ENCODE results near the gene AGAP2.
A peak's percentile ranks its signal among the peaks of the same experiment; 100 is the strongest.
"Not testable (repeated sequence)": the region's sequence is repeated elsewhere in the genome, so short reads cannot be mapped to it uniquely, and the experiment has no call there.

The AGAP2 gene

DNA sequence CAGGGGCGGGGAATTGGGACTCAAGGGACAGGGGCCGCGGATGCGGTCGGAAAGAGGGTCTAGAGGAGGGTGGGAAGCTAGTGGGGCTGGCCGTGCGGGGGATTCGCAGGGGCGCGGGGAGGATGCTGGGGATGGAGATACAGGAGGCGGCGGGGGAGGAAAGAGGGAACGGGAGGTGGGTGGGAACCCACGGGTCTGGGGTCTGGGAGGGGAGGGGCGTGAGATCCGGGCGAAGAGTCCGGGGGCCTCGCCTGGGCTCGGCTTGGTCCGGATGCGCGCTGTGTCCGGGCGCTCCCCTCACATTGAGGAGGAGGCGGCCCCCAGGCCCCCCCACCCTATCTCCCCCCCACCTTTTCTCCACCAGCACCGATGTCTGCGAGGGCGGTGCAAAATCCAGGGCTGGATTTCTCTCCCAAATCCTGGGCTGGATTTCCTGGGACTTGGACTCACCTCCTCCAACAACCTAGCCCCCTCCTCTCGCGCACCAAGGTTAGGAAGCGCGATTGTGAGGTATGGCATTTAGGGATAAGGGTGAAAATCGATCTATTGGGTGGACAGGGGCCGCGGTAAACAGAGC is at the start of gene AGAP2:
TSS of gene AGAP2 (minus strand) at position 82 of the 577 bp plus-strand sequence. CDS start 496 bp downstream, outside the sequence.
- peak in 1 of 2 experiments; percentile 66 for DNase-seq

DNA sequence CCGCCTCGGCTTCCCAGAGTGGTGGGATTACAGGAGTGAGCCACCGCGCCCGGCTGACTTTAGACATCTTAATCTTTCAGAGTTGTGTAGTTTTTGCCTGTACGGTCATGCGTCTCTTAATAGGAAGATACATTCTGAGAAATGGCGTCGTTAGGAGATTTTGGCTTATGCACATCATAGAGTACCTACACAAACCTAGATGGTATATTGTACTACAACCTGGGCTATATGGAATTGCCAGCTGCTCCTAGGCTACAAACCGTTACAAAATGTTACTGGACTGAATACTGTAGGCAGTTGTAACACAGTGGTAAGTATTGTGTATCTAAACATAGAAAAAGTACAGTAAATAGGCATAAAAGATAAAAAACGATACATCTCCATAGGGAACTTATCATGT is 45.3 kb upstream of the AGAP2 start:
- DNase-seq, result no peak

DNA sequence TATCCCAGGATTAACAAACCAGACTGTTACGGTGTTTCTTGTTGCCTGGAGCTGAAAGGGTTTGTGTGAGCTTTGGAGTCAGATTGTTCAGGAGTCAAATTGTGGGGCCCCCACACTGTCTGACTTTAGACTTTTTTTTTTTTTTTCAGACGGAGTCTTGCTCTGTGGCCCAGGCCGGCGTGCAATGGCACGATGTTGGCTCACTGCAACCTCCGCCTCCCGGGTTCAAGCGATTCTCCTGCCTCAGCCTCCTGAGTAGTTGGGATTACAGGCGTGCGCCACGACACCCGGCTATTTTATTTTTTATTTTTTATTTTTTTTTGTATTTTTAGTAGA is 44.9 kb upstream of the AGAP2 start:
- DNase-seq, result no peak

DNA sequence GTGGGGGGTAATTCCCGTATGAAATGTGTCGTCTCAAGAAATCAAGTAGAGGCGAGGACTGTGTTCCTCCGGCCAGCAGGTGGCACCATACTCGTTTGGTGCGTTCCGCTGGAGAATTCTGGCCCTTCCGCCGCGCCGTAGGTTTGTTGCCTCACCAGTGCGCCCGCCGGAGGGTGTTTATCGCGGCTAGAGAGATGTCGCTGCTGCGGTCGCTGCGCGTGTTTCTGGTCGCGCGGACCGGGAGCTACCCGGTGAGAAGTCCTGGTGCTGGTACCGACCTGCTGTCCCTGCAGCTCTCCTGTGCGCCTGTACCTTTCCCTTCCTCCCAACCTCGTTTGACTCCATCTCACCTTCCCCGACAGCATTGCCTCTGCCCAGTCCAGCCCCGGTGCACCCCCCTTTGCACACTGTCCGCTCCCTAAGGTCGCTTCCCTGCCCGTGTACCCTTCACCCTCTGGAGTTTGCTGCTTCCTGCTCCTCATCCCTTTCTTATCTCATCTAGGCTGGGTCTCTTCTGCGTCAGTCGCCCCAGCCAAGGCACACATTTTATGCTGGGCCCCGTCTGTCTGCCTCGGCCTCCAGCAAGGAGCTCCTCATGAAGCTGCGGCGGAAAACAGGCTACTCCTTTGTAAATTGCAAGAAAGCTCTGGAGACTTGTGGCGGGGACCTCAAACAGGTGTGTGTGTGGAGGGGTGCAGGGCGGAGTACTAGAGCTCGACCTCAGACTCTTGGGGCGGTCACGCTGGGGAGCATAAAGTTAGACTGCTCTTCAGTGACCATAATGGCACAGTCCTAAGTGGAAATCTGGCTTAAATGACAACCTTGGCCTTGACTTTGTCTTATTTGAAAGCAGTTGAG is 44.3 kb upstream of the AGAP2 start, which contains the start of gene TSFM:
TSS of gene TSFM (plus strand) at position 180 of the 858 bp plus-strand sequence. CDS start at position 195, 15 bp downstream.
- DNase-seq, result peak; percentile 89 to 93

DNA sequence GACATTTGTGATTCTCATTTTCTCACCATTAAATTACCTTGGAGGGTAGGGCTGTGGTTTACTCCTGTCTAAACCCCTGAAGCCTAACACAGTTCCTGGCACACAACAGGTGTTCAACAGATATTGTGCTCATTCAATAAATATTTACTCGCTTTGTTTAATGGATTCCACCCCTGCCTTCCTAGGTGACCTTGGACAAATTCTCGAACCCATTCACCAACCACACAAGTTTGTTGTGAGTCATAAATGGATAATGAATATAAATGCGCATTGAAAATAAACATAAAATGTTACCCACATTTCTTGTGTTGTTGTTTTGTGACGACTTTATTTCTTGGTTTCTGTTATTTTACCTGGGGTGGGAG is 43.7 kb upstream of the AGAP2 start:
- DNase-seq, result no peak

DNA sequence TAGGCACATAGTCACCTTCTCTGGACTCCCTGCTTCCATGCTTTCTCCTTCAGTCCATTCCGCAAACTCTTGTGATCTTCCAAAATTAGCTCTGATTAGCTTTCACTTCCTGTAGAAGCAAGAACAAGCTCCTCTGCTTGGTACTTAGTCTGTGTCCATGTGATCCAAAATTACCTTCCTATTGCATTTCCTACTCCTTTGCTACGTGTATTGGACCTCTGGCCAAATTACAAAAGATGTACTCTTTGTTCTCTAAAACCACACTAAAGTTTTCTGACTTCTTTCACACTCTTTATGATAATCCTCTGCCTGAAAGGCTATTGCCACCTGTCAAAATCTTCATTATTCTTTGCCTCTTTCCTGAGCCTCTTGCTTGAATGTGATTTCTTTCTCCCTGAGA is 43.3 kb upstream of the AGAP2 start:
- no peak for DNase-seq

DNA sequence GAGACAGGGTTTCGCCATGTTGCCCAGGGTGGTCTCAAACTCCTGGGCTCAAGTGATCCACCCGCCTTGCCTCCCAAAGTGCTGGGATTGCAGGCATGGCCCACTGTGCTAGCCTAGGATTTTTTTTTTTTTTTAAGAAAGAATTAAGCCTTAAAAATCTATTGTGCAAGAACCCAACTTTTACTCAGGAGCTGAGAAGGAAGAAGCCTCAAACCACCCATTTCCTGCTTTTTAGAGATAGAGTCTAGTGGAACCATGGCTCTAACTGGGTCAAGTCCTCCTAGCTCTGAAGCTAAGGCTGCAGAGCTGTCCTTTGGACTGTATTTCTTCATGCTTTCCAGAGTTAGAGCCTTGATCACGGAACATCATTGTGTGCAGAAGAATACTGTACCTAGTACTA is 42.7 kb upstream of the AGAP2 start:
- no peak for DNase-seq

DNA sequence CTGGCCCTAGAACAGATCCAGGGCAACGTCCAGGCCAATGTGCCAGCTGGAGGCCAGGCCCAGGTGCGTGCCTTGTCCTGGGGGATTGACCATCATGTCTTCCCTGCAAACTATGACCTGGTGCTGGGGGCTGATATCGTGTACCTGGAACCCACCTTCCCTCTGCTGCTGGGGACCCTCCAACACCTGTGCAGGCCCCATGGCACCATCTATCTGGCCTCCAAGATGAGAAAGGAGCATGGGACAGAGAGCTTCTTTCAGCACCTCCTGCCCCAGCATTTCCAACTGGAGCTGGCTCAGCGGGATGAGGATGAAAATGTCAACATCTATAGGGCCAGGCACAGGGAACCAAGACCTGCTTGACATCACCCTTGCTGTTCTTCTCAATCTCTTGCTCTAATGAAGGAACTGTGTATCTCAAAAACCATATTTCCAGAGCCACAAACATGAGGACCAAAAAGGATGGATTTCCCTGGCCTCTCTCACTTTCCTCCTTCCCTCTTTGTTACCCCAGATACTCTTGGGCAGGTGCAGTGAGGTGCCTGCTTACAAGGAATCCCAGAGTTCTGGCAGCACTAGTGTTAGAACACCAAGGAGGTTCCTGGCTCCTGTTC is 41.8 kb upstream of the AGAP2 start:
- no peak for DNase-seq

DNA sequence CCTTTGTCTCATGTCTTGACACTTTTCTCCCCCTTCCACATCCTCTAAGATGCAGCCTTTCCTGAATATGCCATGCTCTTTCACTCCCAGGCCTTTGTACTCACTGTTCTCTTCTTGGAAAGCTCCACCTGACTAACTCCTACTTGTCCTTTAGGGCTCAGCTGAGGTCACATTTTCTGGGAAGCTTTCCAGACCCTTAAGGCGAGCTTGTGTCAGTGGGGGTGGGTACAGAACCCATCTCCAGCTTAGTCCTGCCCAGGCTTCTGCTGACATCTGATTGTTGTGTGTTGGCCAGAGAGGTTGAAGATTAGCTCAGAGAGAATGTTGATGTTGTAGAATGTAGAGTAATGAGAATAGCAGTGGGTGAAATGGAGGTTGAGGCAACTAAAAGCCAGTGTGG is 41.2 kb upstream of the AGAP2 start:
- DNase-seq, result no peak

DNA sequence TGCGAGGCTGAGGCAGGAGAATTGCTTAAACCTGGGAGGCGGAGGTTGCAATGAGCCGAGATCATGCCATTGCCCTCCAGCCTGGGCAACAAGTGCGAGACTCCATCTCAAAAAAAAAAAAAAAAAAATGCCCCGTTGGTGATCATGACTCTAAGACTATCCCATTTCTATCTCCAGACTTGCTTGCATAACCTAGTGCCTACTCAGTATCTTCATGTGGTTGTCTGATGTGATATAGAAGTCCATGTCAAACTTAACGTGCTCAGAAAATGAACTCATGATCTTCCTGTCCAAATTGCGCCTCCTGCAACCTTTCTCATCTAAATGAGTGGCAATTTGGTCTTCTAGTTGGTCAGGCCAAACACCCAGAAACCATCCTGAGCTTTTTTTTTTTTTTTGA is 39.4 kb upstream of the AGAP2 start:
- no peak for DNase-seq

DNA sequence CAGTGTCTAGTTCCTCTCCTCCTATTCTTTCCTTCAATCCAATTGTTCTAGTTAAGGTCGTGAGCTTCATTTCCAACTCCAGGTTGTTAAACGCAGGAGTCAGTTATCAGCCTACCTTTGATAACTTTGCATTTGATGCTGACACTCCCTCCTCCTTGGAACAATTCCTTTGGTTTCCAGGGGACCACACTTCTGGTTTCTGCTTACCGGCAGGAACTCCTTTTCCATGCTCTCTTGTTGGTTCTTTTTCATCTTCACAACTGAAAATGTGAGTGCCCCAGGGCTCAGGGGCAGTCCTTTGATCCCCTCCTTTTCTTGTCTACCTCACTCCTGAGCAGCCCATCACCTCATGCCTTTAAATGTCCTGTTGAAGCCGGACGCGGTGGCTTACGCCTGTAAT is 38.8 kb upstream of the AGAP2 start:
- no peak for DNase-seq

DNA sequence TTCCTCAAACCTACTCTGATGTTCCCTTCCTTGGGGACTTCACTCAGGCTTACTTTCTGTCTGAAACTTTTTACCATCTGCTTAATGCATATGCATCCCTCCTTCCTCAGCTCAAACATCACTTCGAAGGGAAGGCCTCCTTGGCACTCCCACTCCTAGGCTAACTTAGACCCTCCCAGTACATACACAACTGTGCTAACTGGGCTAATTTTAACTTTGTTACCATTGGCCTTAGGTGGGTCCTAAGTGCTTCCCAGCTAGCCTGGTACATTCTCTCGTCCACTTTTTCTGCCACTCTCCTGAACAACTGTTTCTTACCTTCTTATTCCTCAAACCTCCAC is 37.7 kb upstream of the AGAP2 start:
- no peak for DNase-seq

DNA sequence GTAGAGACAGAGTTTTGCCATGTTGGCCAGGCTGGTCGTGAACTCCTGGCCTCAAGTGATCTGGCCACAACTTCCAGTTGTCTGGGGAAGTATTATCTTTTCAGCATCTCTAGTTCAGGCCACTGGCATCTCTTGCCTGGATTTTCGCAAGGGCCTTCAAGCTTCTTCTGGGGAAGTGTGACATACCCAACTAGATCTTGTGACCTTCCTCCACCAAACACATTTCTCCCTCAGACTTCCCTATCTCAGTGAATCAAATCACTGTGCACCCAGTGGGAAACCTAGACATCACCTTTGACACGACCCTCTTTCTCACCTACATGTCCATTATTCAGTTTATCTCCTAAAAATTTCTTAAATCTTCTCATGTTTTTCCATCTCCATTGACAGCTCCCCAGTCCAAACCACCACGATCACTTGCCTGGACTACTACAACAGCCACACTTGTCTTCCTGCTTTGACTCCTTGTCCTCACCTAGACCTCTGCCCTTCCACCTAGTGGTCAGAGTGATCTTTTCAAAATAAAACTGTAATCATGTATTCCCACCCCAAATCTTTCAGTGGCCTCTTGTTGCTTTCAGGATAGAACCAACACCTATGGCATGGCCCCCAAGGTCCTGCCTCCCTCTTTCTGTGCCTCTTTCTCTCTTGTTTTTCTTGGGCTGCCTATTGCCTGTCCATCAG is 37.2 kb upstream of the AGAP2 start:
- no peak for DNase-seq

DNA sequence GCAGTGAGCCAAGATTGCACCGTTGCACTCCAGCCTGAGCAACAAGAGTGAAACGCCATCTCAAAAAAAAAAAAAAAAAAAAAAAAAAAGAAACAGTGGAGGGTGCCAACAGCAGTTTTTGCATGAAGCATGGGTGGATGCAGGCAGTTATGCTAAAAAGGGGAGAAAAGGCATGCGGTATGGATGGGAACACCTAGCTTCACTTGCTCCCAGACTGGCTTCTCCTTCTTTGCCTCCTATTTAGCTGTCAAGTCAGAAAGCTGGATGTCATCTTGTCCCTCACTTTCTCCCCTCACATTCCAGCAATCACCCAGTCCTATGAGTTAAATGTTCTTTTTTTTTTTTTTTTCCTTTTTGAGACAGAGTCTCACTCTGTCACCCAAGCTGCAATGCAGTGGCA is 36.5 kb upstream of the AGAP2 start:
- no peak for DNase-seq

DNA sequence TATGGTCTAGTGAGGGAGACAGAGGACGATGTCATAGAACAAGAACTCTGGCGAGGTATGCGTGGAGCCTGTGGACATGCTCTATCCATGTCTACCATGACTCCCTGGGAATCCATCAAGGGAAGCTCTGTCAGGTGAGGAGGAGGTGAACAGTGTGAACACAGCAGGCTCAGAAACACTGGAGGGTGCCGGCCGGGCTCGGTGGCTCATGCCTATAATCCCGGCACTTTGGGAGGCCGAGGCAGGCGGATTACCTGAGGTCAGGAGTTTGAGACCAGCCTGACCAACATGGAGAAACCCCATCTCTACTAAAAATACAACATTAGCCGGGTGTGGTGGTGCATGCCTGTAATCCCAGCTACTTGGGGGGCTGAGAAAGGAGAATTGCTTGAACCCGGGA is 36.1 kb upstream of the AGAP2 start:
- not testable (repeated sequence) for DNase-seq

DNA sequence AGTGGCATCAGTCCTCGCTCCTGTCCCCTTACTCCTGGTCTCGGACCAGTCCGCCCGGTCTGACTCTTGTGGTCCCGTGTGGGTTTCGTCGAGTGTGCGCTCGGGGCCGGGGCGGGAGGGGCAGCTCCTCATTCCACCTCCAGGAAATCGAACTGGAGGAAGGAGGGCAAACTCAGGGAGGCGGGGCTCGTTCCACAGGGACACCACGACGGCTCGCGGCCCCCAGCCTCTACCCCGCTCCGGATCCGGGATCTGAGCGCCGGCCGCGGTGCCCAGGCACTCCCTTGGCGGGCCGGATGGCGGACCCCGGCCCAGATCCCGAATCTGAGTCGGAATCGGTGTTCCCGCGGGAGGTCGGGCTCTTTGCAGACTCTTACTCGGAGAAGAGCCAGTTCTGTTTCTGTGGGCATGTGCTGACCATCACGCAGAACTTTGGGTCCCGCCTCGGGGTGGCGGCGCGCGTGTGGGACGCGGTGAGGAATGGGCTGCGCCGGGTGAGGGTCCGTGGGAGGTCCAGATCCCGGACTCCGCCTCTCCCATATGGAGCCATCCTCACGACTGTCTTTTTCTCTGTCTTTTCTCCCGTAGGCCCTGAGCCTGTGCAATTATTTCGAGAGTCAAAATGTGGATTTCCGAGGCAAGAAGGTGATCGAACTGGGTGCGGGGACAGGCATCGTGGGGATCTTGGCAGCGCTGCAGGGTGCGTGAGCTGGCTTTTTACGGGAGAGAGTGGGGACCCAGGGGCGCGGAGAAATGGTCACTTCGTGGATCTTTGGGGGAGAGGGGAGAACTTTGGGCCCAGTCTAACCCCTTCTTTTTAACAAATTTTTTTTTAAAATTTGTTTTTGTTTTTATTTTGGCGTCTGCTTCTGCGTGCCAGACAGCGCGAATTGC is 34.1 kb upstream of the AGAP2 start, which contains the start of gene EEF1AKMT3:
TSS of gene EEF1AKMT3 (plus strand) at position 186 of the 894 bp plus-strand sequence. CDS start at position 297, 111 bp downstream.
- peak in 1 of 2 experiments; percentile 72 for DNase-seq

DNA sequence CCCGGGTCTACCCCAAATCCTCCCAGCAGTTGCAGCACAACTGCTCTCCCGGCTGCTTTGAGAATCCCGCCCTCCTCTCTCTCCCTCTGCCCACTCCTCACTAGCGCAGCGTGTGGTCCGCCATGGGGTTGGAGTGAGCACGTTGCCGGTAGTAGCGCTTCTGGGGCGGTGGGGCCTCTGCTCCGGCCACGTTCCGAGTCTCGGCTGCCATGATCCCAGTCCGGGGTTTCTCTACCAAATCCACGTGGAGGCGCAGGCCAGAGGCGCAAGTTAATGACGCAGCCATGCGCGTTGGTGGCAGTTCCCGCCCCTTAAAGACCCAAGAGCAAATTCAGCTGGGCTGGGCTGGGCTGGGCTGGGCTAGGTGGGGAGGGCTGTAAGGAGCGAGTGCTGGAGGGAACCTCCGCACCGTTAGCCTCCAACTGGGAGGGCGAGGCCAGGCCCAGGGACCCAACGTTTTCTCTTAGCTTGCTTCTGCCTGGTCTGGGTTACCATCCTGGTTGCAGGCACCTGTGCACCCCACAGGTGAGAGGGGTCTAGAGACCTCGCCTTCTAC is 33.4 kb upstream of the AGAP2 start, which contains the start of gene METTL1:
TSS of gene METTL1 (minus strand) at position 233 of the 556 bp plus-strand sequence. CDS start at position 211, 22 bp downstream.
- peak; percentile 95 for DNase-seq

DNA sequence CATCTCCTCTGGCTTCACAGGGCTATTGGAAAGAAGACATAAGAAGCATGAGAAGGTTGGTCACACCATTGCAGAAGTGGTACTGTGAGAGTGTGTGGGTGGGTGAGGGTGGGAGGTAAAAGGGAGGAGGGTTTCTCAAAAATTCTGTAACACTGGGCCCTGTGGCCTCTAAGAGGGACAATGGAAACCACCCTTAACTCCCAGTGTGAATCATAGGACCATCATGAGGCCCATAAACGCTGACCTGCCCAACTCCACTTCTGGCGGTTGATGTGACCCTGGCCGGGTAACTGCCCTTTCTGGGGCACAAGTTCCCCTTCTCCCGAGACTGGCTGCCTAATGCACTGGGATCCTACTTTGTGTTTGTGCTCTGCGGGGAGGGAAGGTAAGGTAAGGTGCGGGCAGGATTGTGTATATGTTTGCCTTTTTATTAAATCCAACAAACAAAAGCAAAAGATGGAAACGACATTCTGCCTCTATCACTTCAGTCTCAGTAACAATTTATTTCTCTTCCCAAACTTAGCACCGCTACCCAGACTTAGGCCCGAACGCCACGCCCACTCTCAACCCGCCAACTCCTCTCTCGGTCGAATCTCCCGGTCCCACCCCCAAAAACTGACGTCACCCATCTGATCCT is 32.8 kb upstream of the AGAP2 start:
- peak; percentile 90 to 95 for DNase-seq

DNA sequence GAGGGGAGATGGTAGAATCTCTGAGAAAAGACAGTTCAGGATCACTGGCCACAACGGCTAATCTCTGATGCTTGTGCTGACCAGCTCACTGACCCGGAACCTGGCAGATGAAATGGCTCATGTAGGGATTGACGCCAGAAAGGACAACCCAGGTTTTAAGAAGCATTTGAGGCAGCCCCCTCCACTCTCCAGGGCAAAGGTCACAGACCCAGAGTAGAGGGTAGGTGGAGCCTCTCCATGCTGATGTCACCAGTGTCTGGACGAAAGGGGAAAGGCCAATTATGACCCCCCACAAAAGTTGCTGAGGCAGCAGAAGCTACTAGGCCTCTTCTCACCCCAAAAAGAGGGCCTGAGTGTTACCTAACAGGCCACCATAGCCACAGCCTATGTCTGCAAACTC is 32.2 kb upstream of the AGAP2 start:
- DNase-seq, result no peak

DNA sequence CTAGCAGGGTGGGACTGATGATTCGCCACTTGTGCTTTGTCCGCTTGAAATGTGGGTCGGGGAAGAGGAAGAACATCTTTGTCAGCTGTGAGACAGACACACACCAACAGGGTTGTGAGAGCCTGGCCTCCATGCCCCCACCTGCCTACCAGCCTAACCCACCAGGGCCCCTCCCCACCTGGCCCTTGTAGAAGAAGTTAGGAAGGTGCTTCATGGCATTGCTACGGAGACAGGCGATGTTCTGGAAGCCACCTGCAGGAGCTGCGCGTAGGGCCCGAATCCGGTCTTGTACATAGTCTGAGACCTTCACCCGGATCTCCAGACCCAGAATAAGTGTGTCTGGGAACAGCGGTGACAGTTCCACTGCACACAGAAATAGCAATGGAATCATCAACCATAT is 31.1 kb upstream of the AGAP2 start:
- no peak for DNase-seq

DNA sequence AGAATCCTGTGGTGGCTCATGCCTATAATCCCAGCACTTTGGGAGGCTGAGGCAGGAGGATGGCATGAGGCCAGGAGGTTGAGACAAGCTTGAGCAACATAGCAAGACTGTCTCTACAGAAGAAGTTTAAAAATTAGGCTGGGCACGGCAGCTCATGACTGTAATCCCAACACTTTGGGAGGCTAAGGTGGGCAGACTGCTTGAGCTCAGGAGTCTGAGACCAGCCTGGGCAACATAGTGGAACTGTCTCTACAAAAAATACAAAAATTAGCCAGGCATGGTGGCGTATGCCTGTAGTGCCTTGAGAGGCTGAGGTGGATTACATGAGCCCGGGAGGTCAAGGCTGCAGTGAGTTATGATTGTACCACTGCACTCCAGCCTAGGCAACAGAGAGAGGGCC is 29.3 kb upstream of the AGAP2 start:
- no peak for DNase-seq

DNA sequence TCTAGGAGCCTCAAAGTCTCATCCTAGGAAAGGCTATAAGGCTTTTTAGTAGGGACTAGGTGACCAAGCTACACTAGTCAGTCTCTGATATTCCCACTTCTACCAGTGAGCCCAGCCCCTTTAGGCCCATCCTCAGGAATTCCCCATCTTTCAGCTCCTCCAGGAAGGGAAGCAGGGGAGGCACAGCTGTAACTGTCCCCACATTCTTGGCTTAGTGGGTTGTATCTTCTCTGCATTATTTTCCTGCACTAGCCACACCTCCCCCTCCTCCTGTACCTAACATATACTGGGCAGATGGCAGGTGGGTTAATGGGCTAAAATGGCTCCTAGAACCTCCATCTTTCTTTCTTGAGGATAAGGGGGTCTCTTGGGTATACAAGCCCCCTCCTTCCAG is 28.8 kb upstream of the AGAP2 start:
- no peak for DNase-seq
